Measurements from ENCODE around the gene TBCEL. TPM values are rescaled to one million over a fixed set of nuclear protein-coding genes. Genes with fewer than 3 reads are reported as not detected.

TBCEL gene
- total and polyA plus RNA-seq, 10 of the 15 experiments (the other 5 are each of a cell fraction or from before 2014, with no cell fraction given): 2.0 to 10.4 (median 7.3) TPM

DNA sequence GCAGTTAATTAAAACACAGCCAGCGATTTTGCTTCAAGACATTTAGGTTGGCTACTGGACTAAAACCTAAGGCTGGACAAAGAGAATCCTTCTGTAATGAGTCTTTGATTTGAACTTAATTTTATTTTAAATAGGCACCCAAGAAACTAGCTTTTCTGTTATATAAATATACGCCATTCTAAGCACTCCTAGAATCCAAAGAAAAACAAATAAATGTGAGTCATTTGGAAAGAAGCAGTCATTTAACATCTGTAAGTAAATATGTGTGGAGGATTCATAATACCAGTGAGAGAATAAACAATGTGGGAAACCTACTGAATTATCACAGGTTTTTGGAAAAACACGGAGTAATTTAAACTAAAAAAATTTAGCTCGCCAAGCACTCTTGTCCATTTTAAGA lies 76.0 kb downstream of the TBCEL start:
- CTCF ChIA-PET: no interaction called here
- Histone ChIP-seq H2AFZ (ENCODE audit: control insufficient read depth, low read depth, low read length) (no peak overlapping the region), H4K20me1 (ENCODE audit: control insufficient read depth, insufficient read depth) (no peaks in the 10 kb centered on the region; the same call in 1 of the 2 replicates), H3K4me2 (ENCODE audit: control insufficient read depth, insufficient read depth) (no peak overlapping the region), H3K9ac (ENCODE audit: control insufficient read depth, insufficient read depth, low read length) (no peak overlapping the region), H3K4me1 (ENCODE audit: control insufficient read depth, insufficient read depth, low read length) (no peaks in the 10 kb centered on the region), H3K27ac (ENCODE audit: control insufficient read depth, insufficient read depth) (no peak overlapping the region), H3K4me3 (no peak overlapping the region), H3K79me2 (ENCODE audit: control insufficient read depth, insufficient read depth, low read length) (no peaks in the 10 kb centered on the region), H3K9me3 (replicated peaks; ENCODE audit: control insufficient read depth, insufficient read depth, low read length) (no peaks in the 10 kb centered on the region), H3K27me3 (replicated peaks in 1 of 2; ENCODE audit: control insufficient read depth in 2 of 2, insufficient read depth in 2 of 2, low read length in 1 of 2) (peaks cover 0 to 2% of the 10 kb centered on the region in 2 experiments; a peak in 1 of 4 replicates), H3K36me3 (ENCODE audit: control insufficient read depth in 2 of 2, insufficient read depth in 2 of 2, low read length in 1 of 2) (no peaks in the 10 kb centered on the region)
- DNase-seq (ENCODE audit: low read depth, low spot score) (no peak), FAIRE-seq (no peak), ATAC-seq (no peak)
- no TSS peak for BruUV-seq (replicated peaks)
- SMC1A ChIA-PET (ENCODE audit: uncharacterized antibody, unreplicated experiment): interaction anchor here (1.2 kb wide), 1 partner anchor 93 kb away, joined by 3 read pairs; no protein-coding TSS in a partner anchor
- RAD21 ChIA-PET (ENCODE audit: unreplicated experiment): no interaction called here
- in situ Hi-C loops (cut with MboI) (no loop called here), intact Hi-C loops (cut with micrococcal nuclease; ENCODE audit: unreplicated experiment) (no loop called here)
- WGBS (ENCODE audit: insufficient coverage, insufficient replicate concordance, low lambda C conversion rate, missing lambda C conversion rate): 64% methylated on average over 4 of the region's 4 CpGs
- TF ChIP-seq, protein P1, sequence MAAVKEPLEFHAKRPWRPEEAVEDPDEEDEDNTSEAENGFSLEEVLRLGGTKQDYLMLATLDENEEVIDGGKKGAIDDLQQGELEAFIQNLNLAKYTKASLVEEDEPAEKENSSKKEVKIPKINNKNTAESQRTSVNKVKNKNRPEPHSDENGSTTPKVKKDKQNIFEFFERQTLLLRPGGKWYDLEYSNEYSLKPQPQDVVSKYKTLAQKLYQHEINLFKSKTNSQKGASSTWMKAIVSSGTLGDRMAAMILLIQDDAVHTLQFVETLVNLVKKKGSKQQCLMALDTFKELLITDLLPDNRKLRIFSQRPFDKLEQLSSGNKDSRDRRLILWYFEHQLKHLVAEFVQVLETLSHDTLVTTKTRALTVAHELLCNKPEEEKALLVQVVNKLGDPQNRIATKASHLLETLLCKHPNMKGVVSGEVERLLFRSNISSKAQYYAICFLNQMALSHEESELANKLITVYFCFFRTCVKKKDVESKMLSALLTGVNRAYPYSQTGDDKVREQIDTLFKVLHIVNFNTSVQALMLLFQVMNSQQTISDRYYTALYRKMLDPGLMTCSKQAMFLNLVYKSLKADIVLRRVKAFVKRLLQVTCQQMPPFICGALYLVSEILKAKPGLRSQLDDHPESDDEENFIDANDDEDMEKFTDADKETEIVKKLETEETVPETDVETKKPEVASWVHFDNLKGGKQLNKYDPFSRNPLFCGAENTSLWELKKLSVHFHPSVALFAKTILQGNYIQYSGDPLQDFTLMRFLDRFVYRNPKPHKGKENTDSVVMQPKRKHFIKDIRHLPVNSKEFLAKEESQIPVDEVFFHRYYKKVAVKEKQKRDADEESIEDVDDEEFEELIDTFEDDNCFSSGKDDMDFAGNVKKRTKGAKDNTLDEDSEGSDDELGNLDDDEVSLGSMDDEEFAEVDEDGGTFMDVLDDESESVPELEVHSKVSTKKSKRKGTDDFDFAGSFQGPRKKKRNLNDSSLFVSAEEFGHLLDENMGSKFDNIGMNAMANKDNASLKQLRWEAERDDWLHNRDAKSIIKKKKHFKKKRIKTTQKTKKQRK (IDR thresholded peaks at IDR 0.05; ENCODE audit: low read depth, low read length): no peak
- TF ChIP-seq CHD1 (IDR thresholded peaks at IDR 0.05; ENCODE audit: low read depth, low read length): no peak
- TF ChIP-seq RUNX3 (IDR thresholded peaks at IDR 0.05; ENCODE audit: low read length): no peak
- no peak for TF ChIP-seq POLR2A (IDR thresholded peaks at IDR 0.05; ENCODE audit: low read depth, low read length)
- no peak for TF ChIP-seq TCF3 (IDR thresholded peaks at IDR 0.05; ENCODE audit: borderline replicate concordance, insufficient read depth, low read depth, low read length)
- TF ChIP-seq LARP7 (IDR thresholded peaks at IDR 0.05): no peak
- POLR2A ChIA-PET: no interaction called here
